Glutamatergic neuron (in vitro differentiated cells): Measurements from ENCODE around the gene PEAK1. TPM values are rescaled to one million over a fixed set of nuclear protein-coding genes. Genes with fewer than 3 reads are reported as not detected.

Experiments used
- DNase-seq: peaks from one replicate; pipeline ENCODE4 v3.0.0; 2022
- H3K27ac Mint-ChIP-seq: one replicate; pipeline ENCODE4 v1.8.0; 2020; ENCODE audit warnings: mild to moderate bottlenecking, mixed read lengths, inconsistent platforms; ENCODE audit not compliant: unreplicated experiment
- H3K27me3 Mint-ChIP-seq: one replicate; pipeline ENCODE4 v1.8.0; 2020; ENCODE audit warnings: mild to moderate bottlenecking, moderate library complexity, mixed read lengths, inconsistent platforms; ENCODE audit not compliant: unreplicated experiment
- H3K36me3 Mint-ChIP-seq: one replicate; pipeline ENCODE4 v1.8.0; 2020; ENCODE audit warnings: mild to moderate bottlenecking, mixed read lengths, inconsistent platforms; ENCODE audit not compliant: unreplicated experiment
- H3K4me1 Mint-ChIP-seq: one replicate; pipeline ENCODE4 v1.8.0; 2020; ENCODE audit warnings: mild to moderate bottlenecking, low read depth, mixed read lengths, inconsistent platforms; ENCODE audit not compliant: unreplicated experiment
- H3K4me3 Mint-ChIP-seq: one replicate; pipeline ENCODE4 v1.8.0; 2020; ENCODE audit warnings: mild to moderate bottlenecking, mixed read lengths, inconsistent platforms; ENCODE audit not compliant: unreplicated experiment
- H3K9me3 Mint-ChIP-seq: one replicate; pipeline ENCODE4 v1.8.0; 2020; ENCODE audit warnings: mild to moderate bottlenecking, moderate library complexity, mixed read lengths, inconsistent platforms; ENCODE audit not compliant: unreplicated experiment
- CTCF ChIP-seq: fragments of 200-600 bp; sonication (generic); IDR thresholded peaks from one replicate; pipeline ENCODE4 v1.5.0; 2021; ENCODE audit not compliant: partially characterized antibody, unreplicated experiment
- total RNA-seq: library from RNA; stranded (reverse); fragmentation: NEBNext Ultra II Directional; extraction: Animal tissue kit (Norgen Biotek cat#: 25700); gene quantifications from one replicate; pipeline ENCODE4 v1.2.1, GENCODE V29; 2021; ENCODE audit not compliant: unreplicated experiment

PEAK1 gene
- total RNA-seq, 1 donor from 2014 or later, result 110 TPM

- no peaks in the 10 kb centered on the region for H3K27me3 Mint-ChIP-seq
- H3K9me3 Mint-ChIP-seq, result no peaks in the 10 kb centered on the region
- DNase-seq, result no peak
These were observed 20.6 kb upstream of the PEAK1 start for GRCh38 chr15:77440378-77440999.

GRCh38 chr15:77437264-77437663 lies 17.4 kb upstream of the PEAK1 start:
- Mint-ChIP-seq H3K9me3 (no peaks in the 10 kb centered on the region), H3K36me3 (no peaks in the 10 kb centered on the region), H3K27me3 (no peaks in the 10 kb centered on the region), H3K27ac (no peak overlapping the region), H3K4me1 (no peaks in the 10 kb centered on the region), H3K4me3 (no peak overlapping the region)
- TF ChIP-seq CTCF, result no peak
- no peak for DNase-seq

More at GRCh38 chr15:77440378-77440999, 20.6 kb upstream of the PEAK1 start:
- Mint-ChIP-seq H3K4me3 (no peak overlapping the region), H3K36me3 (no peaks in the 10 kb centered on the region), H3K27ac (no peak overlapping the region), H3K4me1 (peaks cover 1% of the 10 kb centered on the region)
- TF ChIP-seq CTCF, result no peak

- Mint-ChIP-seq H3K9me3 (no peaks in the 10 kb centered on the region), H3K36me3 (no peaks in the 10 kb centered on the region), H3K27ac (no peak overlapping the region), H3K4me1 (no peaks in the 10 kb centered on the region), H3K27me3 (no peaks in the 10 kb centered on the region), H3K4me3 (no peak overlapping the region)
- no peak for DNase-seq
- TF ChIP-seq CTCF, result no peak
These were observed 16.9 kb upstream of the PEAK1 start for GRCh38 chr15:77436822-77437221.

- TF ChIP-seq CTCF, result no peak
- H3K9me3 Mint-ChIP-seq, result peaks cover 1% of the 10 kb centered on the region
- H3K27me3 Mint-ChIP-seq, result no peaks in the 10 kb centered on the region
- no peaks in the 10 kb centered on the region for H3K36me3 Mint-ChIP-seq
- no peak overlapping the region for H3K27ac Mint-ChIP-seq
- H3K4me1 Mint-ChIP-seq, result no peaks in the 10 kb centered on the region
- no peak for DNase-seq
- H3K4me3 Mint-ChIP-seq, result no peak overlapping the region
These were observed 10.7 kb upstream of the PEAK1 start for GRCh38 chr15:77430652-77431051.

- H3K4me1 Mint-ChIP-seq, result no peaks in the 10 kb centered on the region
These were observed 10.3 kb upstream of the PEAK1 start for GRCh38 chr15:77430213-77430612.

More at GRCh38 chr15:77430213-77430612, 10.3 kb upstream of the PEAK1 start:
- Mint-ChIP-seq H3K27ac (no peak overlapping the region), H3K9me3 (peaks cover 1% of the 10 kb centered on the region), H3K27me3 (no peaks in the 10 kb centered on the region), H3K36me3 (no peaks in the 10 kb centered on the region), H3K4me3 (no peak overlapping the region)
- DNase-seq, result no peak
- TF ChIP-seq CTCF, result no peak
